GM23338 (cell line): ENCODE results near the gene LYRM2. TPM values are rescaled to one million over a fixed set of nuclear protein-coding genes. Genes with fewer than 3 reads are reported as not detected.

Experiments
- ATAC-seq: fragments of 200-7000 bp; cut with Tn5 transposase; 3 replicates; pipeline ENCODE4 v1.9.1; 2020
- DNase-seq: peaks from one replicate; pipeline ENCODE4 v3.0.0-alpha.2; 2015; ENCODE audit warnings: low spot score
- H2AFZ ChIP-seq: fragments of 200-600 bp; sonication (generic); 2 replicates; pipeline ENCODE4 v1.8.0; 2016; ENCODE audit warnings: antibody characterized with exemption, mild to moderate bottlenecking, moderate library complexity
- H3F3A ChIP-seq: fragments of 200-600 bp; sonication (generic); replicated peaks from 2 replicates; pipeline ENCODE4 v1.8.0; 2017; ENCODE audit warnings: antibody characterized with exemption, mixed run types, low read depth
- H3K27ac ChIP-seq: fragments of 200-600 bp; sonication (generic); 2 replicates; pipeline ENCODE4 v1.6.1; 2016; ENCODE audit warnings: low read depth
- H3K27me3 ChIP-seq: fragments of 200-600 bp; sonication (generic); 2 replicates; pipeline ENCODE4 v1.8.0; 2016; ENCODE audit warnings: mild to moderate bottlenecking, mixed run types, moderate library complexity; ENCODE audit not compliant: insufficient read depth
- H3K36me3 ChIP-seq: fragments of 200-600 bp; sonication (generic); 2 replicates; pipeline ENCODE4 v1.8.0; 2016; ENCODE audit warnings: mild to moderate bottlenecking; ENCODE audit not compliant: insufficient read depth
- H3K4me1 ChIP-seq: fragments of 200-600 bp; sonication (generic); 2 replicates; pipeline ENCODE4 v1.8.0; 2016; ENCODE audit warnings: mild to moderate bottlenecking, moderate library complexity; ENCODE audit not compliant: insufficient read depth
- H3K4me2 ChIP-seq: fragments of 200-600 bp; sonication (generic); 2 replicates; pipeline ENCODE4 v1.7.1; 2017; ENCODE audit warnings: mixed run types
- H3K4me3 ChIP-seq: fragments of 200-600 bp; sonication (generic); 2 replicates; pipeline ENCODE4 v1.6.1; 2016; ENCODE audit warnings: mixed run types
- H3K79me2 ChIP-seq: fragments of 200-600 bp; sonication (generic); replicated peaks from 2 replicates; pipeline ENCODE4 v1.8.0; 2017; ENCODE audit warnings: mild to moderate bottlenecking; ENCODE audit not compliant: insufficient read depth
- H3K9me2 ChIP-seq: fragments of 200-600 bp; sonication (generic); 2 replicates; pipeline ENCODE4 v1.8.0; 2017; ENCODE audit not compliant: insufficient read depth
- H4K20me1 ChIP-seq: fragments of 200-600 bp; sonication (generic); replicated peaks from 2 replicates; pipeline ENCODE4 v1.8.0; 2017; ENCODE audit warnings: mild to moderate bottlenecking; ENCODE audit not compliant: insufficient read depth
- H3K27ac Mint-ChIP-seq: 2 replicates; pipeline ENCODE4 v1.8.0; 2020; ENCODE audit warnings: inconsistent platforms, mild to moderate bottlenecking, moderate library complexity, mixed read lengths
- H3K27me3 Mint-ChIP-seq: 3 replicates; pipeline ENCODE4 v1.8.0; 2022; ENCODE audit warnings: low read depth, mild to moderate bottlenecking, moderate library complexity, mixed read lengths, inconsistent platforms; ENCODE audit not compliant: insufficient read depth, poor library complexity
- H3K36me3 Mint-ChIP-seq: 3 replicates; pipeline ENCODE4 v1.8.0; 2021; ENCODE audit warnings: low read depth, mild to moderate bottlenecking, inconsistent platforms, moderate library complexity, mixed read lengths
- H3K4me1 Mint-ChIP-seq: 3 replicates; pipeline ENCODE4 v1.8.0; 2020; ENCODE audit warnings: mild to moderate bottlenecking, inconsistent platforms, mixed read lengths
- H3K4me3 Mint-ChIP-seq: 3 replicates; pipeline ENCODE4 v1.8.0; 2021; ENCODE audit warnings: moderate library complexity, mild to moderate bottlenecking, inconsistent platforms, mixed read lengths
- H3K9me3 Mint-ChIP-seq: 3 replicates; pipeline ENCODE4 v1.8.0; 2020; ENCODE audit warnings: moderate library complexity, mild to moderate bottlenecking, inconsistent platforms, mixed read lengths
- CREB1 ChIP-seq: fragments of 250-450 bp; sonication (Bioruptor Pico); IDR thresholded peaks from 2 replicates; pipeline ENCODE4 v1.5.0; 2020; ENCODE audit warnings: low read depth, mild to moderate bottlenecking, moderate library complexity
- ETS1 ChIP-seq: IDR thresholded peaks from 2 replicates; pipeline ENCODE4 v1.6.1; 2016; ENCODE audit warnings: antibody characterized with exemption
- EZH2 ChIP-seq: fragments of 200-600 bp; sonication (generic); IDR thresholded peaks from one replicate; pipeline ENCODE4 v1.8.0; 2017; ENCODE audit warnings: antibody characterized with exemption, mild to moderate bottlenecking, low read depth; ENCODE audit not compliant: unreplicated experiment
- EZH2phosphoT487 ChIP-seq: fragments of 200-600 bp; sonication (generic); IDR thresholded peaks from one replicate; pipeline ENCODE4 v1.8.1; 2018; ENCODE audit warnings: antibody characterized with exemption; ENCODE audit not compliant: unreplicated experiment
- JUNB ChIP-seq: IDR thresholded peaks from one replicate; pipeline ENCODE4 v1.6.1; 2016; ENCODE audit warnings: antibody characterized with exemption; ENCODE audit not compliant: unreplicated experiment
- POLR2AphosphoS5 ChIP-seq: IDR thresholded peaks from 2 replicates; pipeline ENCODE4 v1.6.1; 2016; ENCODE audit warnings: antibody characterized with exemption, low read depth
- polyA plus RNA-seq: library from polyadenylated mRNA; unstranded; fragments of >200 nt; fragmentation: Nextera tagmentation; extraction: Ambion mirVana; gene quantifications from 2 replicates; pipeline ENCODE4 v1.2.1, GENCODE V29; 2016
- total RNA-seq: library from RNA; depleted of rRNA; stranded (reverse); fragments of >200 nt; shearing (Covaris generic); gene quantifications from 2 replicates; pipeline ENCODE4 v1.2.3, GENCODE V29; 2014
- TF ChIP-seq, protein P1 (sequence below): fragments of 250-450 bp; sonication (Bioruptor Pico); IDR thresholded peaks from 2 replicates; pipeline ENCODE4 v1.5.0; 2020; ENCODE audit warnings: mild to moderate bottlenecking, moderate library complexity
- TF ChIP-seq, protein P2 (sequence below), 2 experiments: fragments of 200-600 bp in 1 of 2; sonication (generic) in 1 of 2; conservative IDR thresholded peaks; 2 replicates each; pipeline versions ENCODE4 v1.5.1 to v1.6.1; 2016 to 2017; ENCODE audit warnings: antibody characterized with exemption in 2 of 2, low read depth in 2 of 2, mild to moderate bottlenecking in 2 of 2, moderate library complexity in 1 of 2

The LYRM2 gene
- total and polyA plus RNA-seq, 2 experiments from 2014 or later: 20.3 to 67.3 TPM

DNA sequence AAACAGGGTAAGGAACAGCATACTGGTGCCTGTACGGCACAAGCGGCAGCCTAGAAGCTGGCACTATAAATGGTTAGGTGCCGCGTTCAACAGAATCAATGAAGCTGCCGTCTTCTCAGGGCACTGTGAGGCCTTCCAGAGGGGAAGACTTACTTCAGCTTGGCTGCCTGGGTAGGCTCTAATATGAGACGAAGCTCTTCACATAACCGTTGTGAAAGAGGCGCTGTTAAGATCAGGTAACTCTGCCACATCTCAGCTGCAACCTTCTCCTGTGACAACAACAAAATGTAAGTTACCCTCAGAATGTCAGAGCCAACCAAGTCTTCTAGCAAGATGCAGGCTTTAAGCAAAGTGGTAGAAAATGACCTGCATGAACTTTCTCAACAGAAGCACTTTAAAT is 12.0 kb upstream of the LYRM2 start:
- H3K27me3 ChIP-seq: no peaks in the 10 kb centered on the region
- Mint-ChIP-seq H3K4me3 (no peak overlapping the region), H3K9me3 (no peaks in the 10 kb centered on the region), H3K27me3 (no peaks in the 10 kb centered on the region), H3K4me1 (no peaks in the 10 kb centered on the region), H3K36me3 (peaks cover 93% of the 10 kb centered on the region), H3K27ac (no peak overlapping the region)
- no peak for DNase-seq
- peaks cover 96% of the 10 kb centered on the region for H3K36me3 ChIP-seq
- H3K79me2 ChIP-seq: no peaks in the 10 kb centered on the region
- ATAC-seq: no peak
- H3K4me3 ChIP-seq: no peak overlapping the region
- H2AFZ ChIP-seq: no peak overlapping the region
- H3F3A ChIP-seq: peaks cover 8% of the 10 kb centered on the region
- no peak overlapping the region for H3K4me2 ChIP-seq
- no peaks in the 10 kb centered on the region for H3K9me2 ChIP-seq
- no peaks in the 10 kb centered on the region; the same call in none of the 2 replicates for H4K20me1 ChIP-seq
- no peaks in the 10 kb centered on the region for H3K4me1 ChIP-seq
- no peak for TF ChIP-seq JUNB
- no peak overlapping the region; the same call in 1 of the 2 replicates for H3K27ac ChIP-seq

DNA sequence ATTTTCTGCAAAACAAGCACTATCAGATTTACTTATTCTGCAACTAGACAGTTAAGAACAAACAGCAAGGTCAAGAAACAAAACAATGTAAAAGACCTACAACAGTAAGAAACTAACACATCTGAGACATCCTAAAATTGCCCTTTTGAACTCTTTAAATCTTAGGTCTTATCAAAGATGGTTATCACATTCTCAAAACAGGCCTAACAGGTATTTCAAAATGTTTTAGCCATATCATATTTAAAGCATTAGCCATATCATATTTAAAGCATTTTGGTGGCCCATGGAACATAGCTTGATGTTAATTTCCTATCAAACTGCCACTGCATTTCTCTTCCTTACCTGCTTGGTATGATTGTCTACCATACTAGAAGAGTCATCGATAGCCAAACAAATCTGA is 11.1 kb upstream of the LYRM2 start:
- no peaks in the 10 kb centered on the region for H3K9me3 Mint-ChIP-seq
- DNase-seq (no peak), ATAC-seq (no peak)
- no peak overlapping the region for H3K27ac Mint-ChIP-seq
- H3K27ac ChIP-seq: no peak overlapping the region
- H3K27me3 Mint-ChIP-seq: no peaks in the 10 kb centered on the region
- H3K27me3 ChIP-seq: no peaks in the 10 kb centered on the region
- H4K20me1 ChIP-seq: no peaks in the 10 kb centered on the region; the same call in none of the 2 replicates
- H3K36me3 ChIP-seq: peaks cover 96% of the 10 kb centered on the region
- H3F3A ChIP-seq: peaks cover 13% of the 10 kb centered on the region
- H3K79me2 ChIP-seq: no peaks in the 10 kb centered on the region
- H3K4me1 ChIP-seq: no peaks in the 10 kb centered on the region
- H3K4me2 ChIP-seq: no peak overlapping the region
- H3K9me2 ChIP-seq: no peaks in the 10 kb centered on the region
- H3K36me3 Mint-ChIP-seq: peaks cover 95% of the 10 kb centered on the region
- H2AFZ ChIP-seq: no peak overlapping the region
- no peak overlapping the region for H3K4me3 Mint-ChIP-seq
- TF ChIP-seq EZH2phosphoT487 (no peak), ETS1 (no peak), JUNB (no peak), EZH2 (no peak), POLR2AphosphoS5 (no peak), CREB1 (no peak)
- TF ChIP-seq, protein P1, sequence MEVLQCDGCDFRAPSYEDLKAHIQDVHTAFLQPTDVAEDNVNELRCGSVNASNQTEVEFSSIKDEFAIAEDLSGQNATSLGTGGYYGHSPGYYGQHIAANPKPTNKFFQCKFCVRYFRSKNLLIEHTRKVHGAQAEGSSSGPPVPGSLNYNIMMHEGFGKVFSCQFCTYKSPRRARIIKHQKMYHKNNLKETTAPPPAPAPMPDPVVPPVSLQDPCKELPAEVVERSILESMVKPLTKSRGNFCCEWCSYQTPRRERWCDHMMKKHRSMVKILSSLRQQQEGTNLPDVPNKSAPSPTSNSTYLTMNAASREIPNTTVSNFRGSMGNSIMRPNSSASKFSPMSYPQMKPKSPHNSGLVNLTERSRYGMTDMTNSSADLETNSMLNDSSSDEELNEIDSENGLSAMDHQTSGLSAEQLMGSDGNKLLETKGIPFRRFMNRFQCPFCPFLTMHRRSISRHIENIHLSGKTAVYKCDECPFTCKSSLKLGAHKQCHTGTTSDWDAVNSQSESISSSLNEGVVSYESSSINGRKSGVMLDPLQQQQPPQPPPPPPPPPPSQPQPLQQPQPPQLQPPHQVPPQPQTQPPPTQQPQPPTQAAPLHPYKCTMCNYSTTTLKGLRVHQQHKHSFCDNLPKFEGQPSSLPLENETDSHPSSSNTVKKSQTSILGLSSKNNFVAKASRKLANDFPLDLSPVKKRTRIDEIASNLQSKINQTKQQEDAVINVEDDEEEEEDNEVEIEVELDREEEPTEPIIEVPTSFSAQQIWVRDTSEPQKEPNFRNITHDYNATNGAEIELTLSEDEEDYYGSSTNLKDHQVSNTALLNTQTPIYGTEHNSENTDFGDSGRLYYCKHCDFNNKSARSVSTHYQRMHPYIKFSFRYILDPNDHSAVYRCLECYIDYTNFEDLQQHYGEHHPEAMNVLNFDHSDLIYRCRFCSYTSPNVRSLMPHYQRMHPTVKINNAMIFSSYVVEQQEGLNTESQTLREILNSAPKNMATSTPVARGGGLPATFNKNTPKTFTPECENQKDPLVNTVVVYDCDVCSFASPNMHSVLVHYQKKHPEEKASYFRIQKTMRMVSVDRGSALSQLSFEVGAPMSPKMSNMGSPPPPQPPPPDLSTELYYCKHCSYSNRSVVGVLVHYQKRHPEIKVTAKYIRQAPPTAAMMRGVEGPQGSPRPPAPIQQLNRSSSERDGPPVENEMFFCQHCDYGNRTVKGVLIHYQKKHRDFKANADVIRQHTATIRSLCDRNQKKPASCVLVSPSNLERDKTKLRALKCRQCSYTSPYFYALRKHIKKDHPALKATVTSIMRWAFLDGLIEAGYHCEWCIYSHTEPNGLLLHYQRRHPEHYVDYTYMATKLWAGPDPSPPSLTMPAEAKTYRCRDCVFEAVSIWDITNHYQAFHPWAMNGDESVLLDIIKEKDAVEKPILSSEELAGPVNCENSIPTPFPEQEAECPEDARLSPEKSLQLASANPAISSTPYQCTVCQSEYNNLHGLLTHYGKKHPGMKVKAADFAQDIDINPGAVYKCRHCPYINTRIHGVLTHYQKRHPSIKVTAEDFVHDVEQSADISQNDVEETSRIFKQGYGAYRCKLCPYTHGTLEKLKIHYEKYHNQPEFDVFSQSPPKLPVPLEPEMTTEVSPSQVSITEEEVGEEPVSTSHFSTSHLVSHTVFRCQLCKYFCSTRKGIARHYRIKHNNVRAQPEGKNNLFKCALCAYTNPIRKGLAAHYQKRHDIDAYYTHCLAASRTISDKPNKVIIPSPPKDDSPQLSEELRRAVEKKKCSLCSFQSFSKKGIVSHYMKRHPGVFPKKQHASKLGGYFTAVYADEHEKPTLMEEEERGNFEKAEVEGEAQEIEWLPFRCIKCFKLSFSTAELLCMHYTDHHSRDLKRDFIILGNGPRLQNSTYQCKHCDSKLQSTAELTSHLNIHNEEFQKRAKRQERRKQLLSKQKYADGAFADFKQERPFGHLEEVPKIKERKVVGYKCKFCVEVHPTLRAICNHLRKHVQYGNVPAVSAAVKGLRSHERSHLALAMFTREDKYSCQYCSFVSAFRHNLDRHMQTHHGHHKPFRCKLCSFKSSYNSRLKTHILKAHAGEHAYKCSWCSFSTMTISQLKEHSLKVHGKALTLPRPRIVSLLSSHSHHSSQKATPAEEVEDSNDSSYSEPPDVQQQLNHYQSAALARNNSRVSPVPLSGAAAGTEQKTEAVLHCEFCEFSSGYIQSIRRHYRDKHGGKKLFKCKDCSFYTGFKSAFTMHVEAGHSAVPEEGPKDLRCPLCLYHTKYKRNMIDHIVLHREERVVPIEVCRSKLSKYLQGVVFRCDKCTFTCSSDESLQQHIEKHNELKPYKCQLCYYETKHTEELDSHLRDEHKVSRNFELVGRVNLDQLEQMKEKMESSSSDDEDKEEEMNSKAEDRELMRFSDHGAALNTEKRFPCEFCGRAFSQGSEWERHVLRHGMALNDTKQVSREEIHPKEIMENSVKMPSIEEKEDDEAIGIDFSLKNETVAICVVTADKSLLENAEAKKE (CRISPR knock-in tag): no peak
- TF ChIP-seq, protein P2, sequence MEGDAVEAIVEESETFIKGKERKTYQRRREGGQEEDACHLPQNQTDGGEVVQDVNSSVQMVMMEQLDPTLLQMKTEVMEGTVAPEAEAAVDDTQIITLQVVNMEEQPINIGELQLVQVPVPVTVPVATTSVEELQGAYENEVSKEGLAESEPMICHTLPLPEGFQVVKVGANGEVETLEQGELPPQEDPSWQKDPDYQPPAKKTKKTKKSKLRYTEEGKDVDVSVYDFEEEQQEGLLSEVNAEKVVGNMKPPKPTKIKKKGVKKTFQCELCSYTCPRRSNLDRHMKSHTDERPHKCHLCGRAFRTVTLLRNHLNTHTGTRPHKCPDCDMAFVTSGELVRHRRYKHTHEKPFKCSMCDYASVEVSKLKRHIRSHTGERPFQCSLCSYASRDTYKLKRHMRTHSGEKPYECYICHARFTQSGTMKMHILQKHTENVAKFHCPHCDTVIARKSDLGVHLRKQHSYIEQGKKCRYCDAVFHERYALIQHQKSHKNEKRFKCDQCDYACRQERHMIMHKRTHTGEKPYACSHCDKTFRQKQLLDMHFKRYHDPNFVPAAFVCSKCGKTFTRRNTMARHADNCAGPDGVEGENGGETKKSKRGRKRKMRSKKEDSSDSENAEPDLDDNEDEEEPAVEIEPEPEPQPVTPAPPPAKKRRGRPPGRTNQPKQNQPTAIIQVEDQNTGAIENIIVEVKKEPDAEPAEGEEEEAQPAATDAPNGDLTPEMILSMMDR (conservative IDR thresholded peaks at IDR 0.05; ENCODE audit: low read depth in 2 of 2): no peak
- H3K4me1 Mint-ChIP-seq: no peaks in the 10 kb centered on the region
- H3K4me3 ChIP-seq: no peak overlapping the region
